SK-N-SH (cell line): ENCODE measurements around the gene CTPS1. TPM values are rescaled to one million over a fixed set of nuclear protein-coding genes. Genes with fewer than 3 reads are reported as not detected.
A peak's percentile ranks its signal among the peaks of the same experiment; 100 is the strongest.

Source experiments
- CTCF ChIA-PET: fragments of 300-600, 350-600 bp; formaldehyde crosslinking; extraction: SDS; loops from one replicate; lab custom pipeline; 2021; lab: Yijun Ruan, JAX
- POLR2A ChIA-PET: fragments of 350-600 bp; sonication (Branson Sonifier 250); formaldehyde crosslinking; extraction: SDS; loops from one replicate; lab custom pipeline; 2020; ENCODE audit warnings: antibody characterized with exemption, inconsistent platforms; lab: Yijun Ruan, JAX
- DNase-seq: peaks from one replicate; pipeline ENCODE4 v3.0.0; 2012
- H2AFZ ChIP-seq: fragments of 200-600 bp; sonication (generic); 2 replicates; pipeline ENCODE4 v1.8.1; 2016; ENCODE audit warnings: antibody characterized with exemption, mild to moderate bottlenecking, low read depth
- H3F3A ChIP-seq: fragments of 200-600 bp; sonication (generic); replicated peaks from 2 replicates; pipeline ENCODE3; 2016; ENCODE audit warnings: antibody characterized with exemption, mild to moderate bottlenecking; ENCODE audit not compliant: insufficient read depth
- H3K27ac ChIP-seq, 2 experiments: fragments of 200-500 bp in 1 of 2; fragments of 200-600 bp in 1 of 2; sonication (Bioruptor generic) in 1 of 2; sonication (generic), shearing (Covaris generic) in 1 of 2; 2 replicates each; pipeline versions ENCODE4 v1.5.1 to v1.6.1; 2014 to 2016; ENCODE audit warnings: low read depth in 2 of 2, inconsistent platforms in 1 of 2, low read length in 1 of 2, mild to moderate bottlenecking in 1 of 2, mixed read lengths in 1 of 2
- H3K27me3 ChIP-seq: fragments of 200-600 bp; sonication (generic), shearing (Covaris generic); 2 replicates; pipeline ENCODE4 v1.6.1; 2016; ENCODE audit warnings: mixed run types; ENCODE audit not compliant: insufficient read depth
- H3K36me3 ChIP-seq, 2 experiments: fragments of 200-500 bp in 1 of 2; fragments of 200-600 bp in 1 of 2; sonication (Bioruptor generic) in 1 of 2; sonication (generic) in 1 of 2; replicated peaks in 1 of 2; 2 replicates each; pipeline versions ENCODE3 to v1.5.1; 2014 to 2016; ENCODE audit warnings: low read length in 1 of 2, mild to moderate bottlenecking in 1 of 2; ENCODE audit not compliant: insufficient read depth in 2 of 2, control insufficient read depth in 1 of 2
- H3K4me1 ChIP-seq, 2 experiments: fragments of 200-500 bp in 1 of 2; fragments of 200-600 bp in 1 of 2; sonication (Bioruptor generic) in 1 of 2; sonication (generic), shearing (Covaris generic) in 1 of 2; 2 replicates each; pipeline versions ENCODE4 v1.5.1 to v1.6.1; 2014 to 2016; ENCODE audit warnings: low read depth in 1 of 2, low read length in 1 of 2, mixed run types in 1 of 2; ENCODE audit not compliant: insufficient read depth in 2 of 2, control insufficient read depth in 1 of 2
- H3K4me2 ChIP-seq: fragments of 200-600 bp; sonication (generic), shearing (Covaris generic); 2 replicates; pipeline ENCODE4 v1.6.1; 2017; ENCODE audit warnings: mixed run types
- H3K4me3 ChIP-seq, 2 experiments: fragments of 200-500 bp in 1 of 2; fragments of 200-600 bp in 1 of 2; sonication (Bioruptor generic) in 1 of 2; sonication (generic), shearing (Covaris generic) in 1 of 2; 2 replicates each; pipeline versions ENCODE4 v1.5.1 to v1.8.1; 2014 to 2016; ENCODE audit warnings: low read depth in 2 of 2, inconsistent platforms in 1 of 2, low read length in 1 of 2, mild to moderate bottlenecking in 1 of 2, mixed read lengths in 1 of 2, moderate library complexity in 1 of 2
- H3K79me2 ChIP-seq: fragments of 200-600 bp; sonication (generic); 2 replicates; pipeline ENCODE4 v1.8.1; 2017; ENCODE audit warnings: mild to moderate bottlenecking; ENCODE audit not compliant: insufficient read depth
- H3K9ac ChIP-seq: fragments of 200-600 bp; sonication (generic); 2 replicates; pipeline ENCODE4 v1.6.1; 2017; ENCODE audit warnings: mixed run types
- H3K9me2 ChIP-seq: fragments of 200-600 bp; sonication (generic); 2 replicates; pipeline ENCODE4 v1.6.1; 2017; ENCODE audit warnings: mixed run types
- H3K9me3 ChIP-seq: fragments of 200-600 bp; sonication (generic); 2 replicates; pipeline ENCODE4 v1.6.1; 2017; ENCODE audit warnings: mixed run types, mild to moderate bottlenecking, moderate library complexity
- H4K20me1 ChIP-seq: fragments of 200-600 bp; sonication (generic); 2 replicates; pipeline ENCODE4 v1.6.1; 2017; ENCODE audit warnings: mild to moderate bottlenecking, mixed run types; ENCODE audit not compliant: insufficient read depth
- EP300 ChIP-seq, 2 experiments: IDR thresholded peaks; 2 replicates each; pipeline versions ENCODE4 v1.4.0 to v1.6.1; 2012; ENCODE audit warnings: borderline replicate concordance in 1 of 2, low read depth in 1 of 2, low read length in 1 of 2
- GATA2 ChIP-seq: sonication (generic); formaldehyde crosslinking; IDR thresholded peaks from 2 replicates; pipeline ENCODE4 v1.5.0; 2020; ENCODE audit warnings: mild to moderate bottlenecking, missing genetic modification reagents
- MAX ChIP-seq: IDR thresholded peaks from 2 replicates; pipeline ENCODE4 v1.4.0; 2012; ENCODE audit warnings: low read depth
- POLR2AphosphoS5 ChIP-seq: IDR thresholded peaks from 2 replicates; pipeline ENCODE4 v1.6.1; 2012; ENCODE audit warnings: low read depth, low read length
- RCOR1 ChIP-seq: fragments of 150-350 bp; IDR thresholded peaks from 2 replicates; pipeline ENCODE4 v1.6.1; 2017; ENCODE audit warnings: antibody characterized with exemption, low read length
- TAF1 ChIP-seq: IDR thresholded peaks from 2 replicates; pipeline ENCODE4 v1.6.1; 2012; ENCODE audit warnings: low read depth, mild to moderate bottlenecking, low read length, moderate library complexity, borderline replicate concordance
- TEAD4 ChIP-seq: IDR thresholded peaks from 2 replicates; pipeline ENCODE4 v1.4.0; 2012; ENCODE audit warnings: mild to moderate bottlenecking, borderline replicate concordance; ENCODE audit not compliant: insufficient read depth
- YY1 ChIP-seq: IDR thresholded peaks from 2 replicates; pipeline ENCODE4 v1.4.0; 2012; ENCODE audit warnings: low read depth, mild to moderate bottlenecking
- WGBS: methylation state at CpG from one replicate; pipeline ENCODE4 v1.1.6; 2017; ENCODE audit warnings: low lambda C conversion rate; 5-methylcytosine and 5-hydroxymethylcytosine counted together
- polyA plus RNA-seq, 3 experiments: library from polyadenylated mRNA; depleted of rRNA; stranded (reverse); fragments of >200 nt; gene quantifications; 2 replicates each; pipeline ENCODE4 v1.2.3, GENCODE V29; 2012
- TF ChIP-seq, protein P1 (sequence below): IDR thresholded peaks from 2 replicates; pipeline ENCODE4 v1.4.0; 2012; ENCODE audit warnings: low read depth, borderline replicate concordance
- TF ChIP-seq, protein P2 (sequence below): IDR thresholded peaks from 2 replicates; pipeline ENCODE4 v1.4.0; 2012; ENCODE audit warnings: low read depth, borderline replicate concordance

Gene CTPS1
- polyA plus RNA-seq, 1 of the 3 experiments (the other 2 are of a cell fraction), result 34.5 TPM

DNA sequence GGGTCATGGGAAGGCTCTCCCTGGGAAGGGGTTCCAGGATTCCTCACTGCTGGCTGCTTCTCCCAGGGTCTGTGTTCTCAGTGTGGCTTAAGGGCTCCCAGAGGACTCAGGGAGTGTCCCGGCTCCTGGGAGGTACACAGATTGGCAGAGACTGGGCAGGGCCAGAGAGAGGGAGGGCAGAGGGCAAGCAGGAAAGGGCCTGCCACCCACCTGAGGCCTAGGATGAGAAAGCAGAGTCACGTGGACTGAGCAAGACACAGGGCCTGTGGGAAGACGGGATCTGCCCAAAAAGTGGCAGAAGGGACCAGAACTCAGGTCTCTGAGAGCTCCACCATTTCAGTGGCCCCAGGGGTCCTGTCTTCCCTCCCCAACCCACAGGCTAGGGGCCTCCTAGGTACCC lies 41.2 kb downstream of the CTPS1 start:
- TF ChIP-seq EP300 (IDR thresholded peaks at IDR 0.05; ENCODE audit: borderline replicate concordance in 1 of 2, low read depth in 1 of 2, low read length in 1 of 2) (no peak), TAF1 (no peak), RCOR1 (no peak), MAX (no peak)
- TF ChIP-seq, protein P1, sequence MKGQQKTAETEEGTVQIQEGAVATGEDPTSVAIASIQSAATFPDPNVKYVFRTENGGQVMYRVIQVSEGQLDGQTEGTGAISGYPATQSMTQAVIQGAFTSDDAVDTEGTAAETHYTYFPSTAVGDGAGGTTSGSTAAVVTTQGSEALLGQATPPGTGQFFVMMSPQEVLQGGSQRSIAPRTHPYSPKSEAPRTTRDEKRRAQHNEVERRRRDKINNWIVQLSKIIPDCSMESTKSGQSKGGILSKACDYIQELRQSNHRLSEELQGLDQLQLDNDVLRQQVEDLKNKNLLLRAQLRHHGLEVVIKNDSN, result no peak
- TF ChIP-seq, protein P2, sequence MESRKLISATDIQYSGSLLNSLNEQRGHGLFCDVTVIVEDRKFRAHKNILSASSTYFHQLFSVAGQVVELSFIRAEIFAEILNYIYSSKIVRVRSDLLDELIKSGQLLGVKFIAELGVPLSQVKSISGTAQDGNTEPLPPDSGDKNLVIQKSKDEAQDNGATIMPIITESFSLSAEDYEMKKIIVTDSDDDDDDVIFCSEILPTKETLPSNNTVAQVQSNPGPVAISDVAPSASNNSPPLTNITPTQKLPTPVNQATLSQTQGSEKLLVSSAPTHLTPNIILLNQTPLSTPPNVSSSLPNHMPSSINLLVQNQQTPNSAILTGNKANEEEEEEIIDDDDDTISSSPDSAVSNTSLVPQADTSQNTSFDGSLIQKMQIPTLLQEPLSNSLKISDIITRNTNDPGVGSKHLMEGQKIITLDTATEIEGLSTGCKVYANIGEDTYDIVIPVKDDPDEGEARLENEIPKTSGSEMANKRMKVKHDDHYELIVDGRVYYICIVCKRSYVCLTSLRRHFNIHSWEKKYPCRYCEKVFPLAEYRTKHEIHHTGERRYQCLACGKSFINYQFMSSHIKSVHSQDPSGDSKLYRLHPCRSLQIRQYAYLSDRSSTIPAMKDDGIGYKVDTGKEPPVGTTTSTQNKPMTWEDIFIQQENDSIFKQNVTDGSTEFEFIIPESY, result no peak
- H3K27ac ChIP-seq, result no peak overlapping the region
- no peaks in the 10 kb centered on the region for H3K27me3 ChIP-seq
- H4K20me1 ChIP-seq, result no peaks in the 10 kb centered on the region
- POLR2A ChIA-PET, result no interaction called here
- H3K9ac ChIP-seq, result no peak overlapping the region
- peaks cover 0 to 17% of the 10 kb centered on the region in 2 experiments for H3K36me3 ChIP-seq
- no peaks in the 10 kb centered on the region for H3K9me3 ChIP-seq
- H3K4me3 ChIP-seq, result no peak overlapping the region
- H3F3A ChIP-seq, result peaks cover 3% of the 10 kb centered on the region
- H2AFZ ChIP-seq, result no peak overlapping the region
- no peaks in the 10 kb centered on the region; a peak in 1 of 4 replicates for H3K4me1 ChIP-seq
- H3K79me2 ChIP-seq, result no peaks in the 10 kb centered on the region
- no peaks in the 10 kb centered on the region for H3K9me2 ChIP-seq
- peak; percentile 29 for DNase-seq
- 42% methylated on average over 2 of the region's 3 CpGs for WGBS
- H3K4me2 ChIP-seq, result no peak overlapping the region
- CTCF ChIA-PET, result no interaction called here

GRCh38 chr1:41021526-41022308 lies 42.2 kb downstream of the CTPS1 start, which contains the start of gene SLFNL1:
TSS of gene SLFNL1 (minus strand) at chr1:41021725. CDS start at chr1:41020660, 1,065 bp downstream.
- Histone ChIP-seq H3K27me3 (no peaks in the 10 kb centered on the region), H3K9ac (no peak within 1 kb of the TSS), H4K20me1 (no peaks in the 10 kb centered on the region), H3F3A (peaks cover 3% of the 10 kb centered on the region), H3K4me2 (no peak within 1 kb of the TSS), H3K4me1 (no peaks in the 10 kb centered on the region; a peak in 1 of 4 replicates), H3K36me3 (peaks cover 5 to 19% of the 10 kb centered on the region in 2 experiments), H3K9me2 (no peaks in the 10 kb centered on the region), H3K9me3 (no peaks in the 10 kb centered on the region)
- ChIA-PET POLR2A (interaction anchor here (0.6 kb wide), 1 partner anchor 26 kb away, joined by 4 read pairs; no protein-coding TSS in a partner anchor), CTCF (interaction anchor here (0.8 to 1.4 kb wide), 8 partner anchors 14 to 219 kb away, joined by 3 to 6 read pairs (median 4); no protein-coding TSS in a partner anchor)
- WGBS, result 89% methylated on average over 7 of the region's 12 CpGs
- TF ChIP-seq POLR2AphosphoS5 (peak; percentile 58; the same call in 1 of the 2 replicates), TEAD4 (no peak), YY1 (no peak), GATA2 (CRISPR knock-in tag) (no peak)
- TF ChIP-seq, all 33 proteins: peak for 1
- Histone ChIP-seq H3K27ac (no peak within 1 kb of the TSS; a peak in 1 of 4 replicates), H2AFZ (no peak within 1 kb of the TSS), H3K4me3 (no peak within 1 kb of the TSS), H3K79me2 (no peaks in the 10 kb centered on the region)
- peak; percentile 30 for DNase-seq
